H9 (cell line): Measurements from ENCODE around the gene FCHSD2. TPM values are rescaled to one million over a fixed set of nuclear protein-coding genes. Genes with fewer than 3 reads are reported as not detected.

Experiments used
- DNase-seq: peaks from one replicate; pipeline ENCODE4 v3.0.0-alpha.2; 2017
- H2AFZ ChIP-seq: one replicate; pipeline ENCODE4 v1.6.1; 2013; ENCODE audit warnings: mild to moderate bottlenecking, low read length, control low read depth, moderate library complexity
- H2AK5ac ChIP-seq: 2 replicates; pipeline ENCODE4 v1.6.1; 2013; ENCODE audit warnings: low read length, control low read depth, mixed read lengths; ENCODE audit not compliant: insufficient read length
- H2BK120ac ChIP-seq: one replicate; pipeline ENCODE4 v1.6.1; 2013; ENCODE audit warnings: low read depth, mild to moderate bottlenecking, low read length, control low read depth, inconsistent platforms; ENCODE audit not compliant: poor library complexity, severe bottlenecking
- H2BK12ac ChIP-seq: 2 replicates; pipeline ENCODE4 v1.6.1; 2013; ENCODE audit warnings: low read length, control low read depth, mixed read lengths, low read depth; ENCODE audit not compliant: insufficient read length
- H2BK15ac ChIP-seq: 2 replicates; pipeline ENCODE4 v1.6.1; 2013; ENCODE audit warnings: low read depth, low read length, control low read depth
- H2BK20ac ChIP-seq: one replicate; pipeline ENCODE4 v1.6.1; 2013; ENCODE audit warnings: low read depth, mild to moderate bottlenecking, low read length, control low read depth, inconsistent platforms; ENCODE audit not compliant: poor library complexity, severe bottlenecking
- H2BK5ac ChIP-seq: 2 replicates; pipeline ENCODE4 v1.6.1; 2013; ENCODE audit warnings: low read length, control low read depth, mixed read lengths; ENCODE audit not compliant: insufficient read length
- H3K14ac ChIP-seq: 2 replicates; pipeline ENCODE4 v1.6.1; 2013; ENCODE audit warnings: low read length, control low read depth; ENCODE audit not compliant: insufficient read depth
- H3K18ac ChIP-seq: 2 replicates; pipeline ENCODE4 v1.6.1; 2013; ENCODE audit warnings: low read depth, mild to moderate bottlenecking, mixed read lengths, low read length, control low read depth; ENCODE audit not compliant: insufficient read length
- H3K23ac ChIP-seq: 2 replicates; pipeline ENCODE4 v1.6.1; 2013; ENCODE audit warnings: low read length, control low read depth, mixed read lengths, low read depth; ENCODE audit not compliant: insufficient read length
- H3K23me2 ChIP-seq: 2 replicates; pipeline ENCODE4 v1.6.1; 2013; ENCODE audit warnings: low read depth, mild to moderate bottlenecking, mixed read lengths, low read length, control low read depth; ENCODE audit not compliant: insufficient read length, poor library complexity, severe bottlenecking
- H3K27ac ChIP-seq: 2 replicates; pipeline ENCODE4 v1.5.1; 2013; ENCODE audit warnings: low read length, control low read depth, mixed read lengths, low read depth; ENCODE audit not compliant: insufficient read length
- H3K27me3 ChIP-seq: 2 replicates; pipeline ENCODE4 v1.6.1; 2013; ENCODE audit warnings: low read length, control low read depth, inconsistent platforms; ENCODE audit not compliant: insufficient read depth
- H3K4ac ChIP-seq: 2 replicates; pipeline ENCODE4 v1.6.1; 2013; ENCODE audit warnings: low read depth, mild to moderate bottlenecking, control low read depth, inconsistent platforms, low read length, moderate library complexity
- H3K4me1 ChIP-seq: 2 replicates; pipeline ENCODE4 v1.6.1; 2013; ENCODE audit warnings: low read length, control low read depth, inconsistent platforms; ENCODE audit not compliant: insufficient read depth
- H3K4me2 ChIP-seq: 2 replicates; pipeline ENCODE4 v1.6.1; 2013; ENCODE audit warnings: low read length, control low read depth, mixed read lengths; ENCODE audit not compliant: insufficient read length, insufficient read depth
- H3K56ac ChIP-seq: 2 replicates; pipeline ENCODE4 v1.6.1; 2013; ENCODE audit warnings: low read depth, mild to moderate bottlenecking, mixed read lengths, low read length, control low read depth; ENCODE audit not compliant: insufficient read length
- H3K79me1 ChIP-seq: 2 replicates; pipeline ENCODE4 v1.6.1; 2013; ENCODE audit warnings: low read depth, mild to moderate bottlenecking, moderate library complexity, low read length, control low read depth, inconsistent platforms; ENCODE audit not compliant: insufficient read depth, poor library complexity, severe bottlenecking
- H3K79me2 ChIP-seq: 2 replicates; pipeline ENCODE4 v1.6.1; 2013; ENCODE audit warnings: low read length, control low read depth, inconsistent platforms; ENCODE audit not compliant: insufficient read depth
- H3K9ac ChIP-seq: 2 replicates; pipeline ENCODE4 v1.6.1; 2013; ENCODE audit warnings: low read length, control low read depth, mixed read lengths; ENCODE audit not compliant: insufficient read length; ENCODE audit errors: extremely low read depth
- H3K9me3 ChIP-seq: one replicate; pipeline ENCODE4 v1.6.1; 2013; ENCODE audit warnings: low read depth, low read length, inconsistent platforms; ENCODE audit not compliant: control insufficient read depth
- H3T11ph ChIP-seq: one replicate; pipeline ENCODE4 v1.6.1; 2013; ENCODE audit warnings: mild to moderate bottlenecking, low read length, control low read depth, inconsistent platforms
- H4K20me1 ChIP-seq: one replicate; pipeline ENCODE4 v1.6.1; 2013; ENCODE audit not compliant: control insufficient read depth, insufficient read length, insufficient read depth
- H4K5ac ChIP-seq: 2 replicates; pipeline ENCODE4 v1.6.1; 2013; ENCODE audit warnings: low read depth, mild to moderate bottlenecking, mixed read lengths, low read length, control low read depth; ENCODE audit not compliant: insufficient read length
- H4K8ac ChIP-seq: replicated peaks from 2 replicates; pipeline ENCODE4 v1.6.1; 2013; ENCODE audit warnings: low read length, control low read depth, mixed read lengths, low read depth; ENCODE audit not compliant: insufficient read length
- H4K91ac ChIP-seq: 2 replicates; pipeline ENCODE4 v1.6.1; 2013; ENCODE audit warnings: low read depth, mild to moderate bottlenecking, moderate library complexity, mixed read lengths, low read length, control low read depth; ENCODE audit not compliant: insufficient read length
- H3K27ac Mint-ChIP-seq, 3 experiments: 2 replicates in 2 of 3; 3 replicates in 1 of 3; pipeline ENCODE4 v1.8.0; 2020 to 2021; ENCODE audit warnings: mixed read lengths in 3 of 3, mild to moderate bottlenecking in 1 of 3, moderate library complexity in 1 of 3
- H3K27me3 Mint-ChIP-seq: 2 replicates; pipeline ENCODE4 v1.8.0; 2021; ENCODE audit warnings: low read depth, mild to moderate bottlenecking, moderate library complexity, mixed read lengths
- H3K36me3 Mint-ChIP-seq, 3 experiments: 2 replicates in 2 of 3; 3 replicates in 1 of 3; pipeline ENCODE4 v1.8.0; 2020 to 2021; ENCODE audit warnings: low read depth in 3 of 3, mixed read lengths in 3 of 3; ENCODE audit not compliant: insufficient read depth in 1 of 3
- H3K4me1 Mint-ChIP-seq, 2 experiments: 2 replicates each; pipeline ENCODE4 v1.8.0; 2020; ENCODE audit warnings: mixed read lengths in 2 of 2
- H3K4me3 Mint-ChIP-seq, 2 experiments: 2 replicates in 1 of 2; 3 replicates in 1 of 2; pipeline ENCODE4 v1.8.0; 2020 to 2021; ENCODE audit warnings: mild to moderate bottlenecking in 2 of 2, mixed read lengths in 2 of 2, moderate library complexity in 1 of 2
- H3K9me3 Mint-ChIP-seq, 2 experiments: 2 replicates in 1 of 2; 3 replicates in 1 of 2; pipeline ENCODE4 v1.8.0; 2020; ENCODE audit warnings: mild to moderate bottlenecking in 2 of 2, mixed read lengths in 2 of 2, moderate library complexity in 1 of 2
- CTCF ChIP-seq: fragments of 200-600 bp; sonication (generic); conservative IDR thresholded peaks from 3 replicates; pipeline ENCODE4 v1.8.0; 2021; ENCODE audit warnings: antibody characterized with exemption, mild to moderate bottlenecking
- WGBS: extraction: QIAGEN DNeasy Blood & Tissue Kit; methylation state at CpG from one replicate; pipeline ENCODE4 v1.1.7; 2013; ENCODE audit warnings: missing lambda C conversion rate, low lambda C conversion rate, mixed read lengths; ENCODE audit not compliant: insufficient read length; ENCODE audit errors: extremely low coverage; 5-methylcytosine and 5-hydroxymethylcytosine counted together
- total RNA-seq: library from RNA; stranded (reverse); gene quantifications from 2 replicates; pipeline ENCODE4 v1.2.1, GENCODE V29; 2021

Gene FCHSD2
- total RNA-seq, 1 experiment from 2014 or later = 17.8 TPM

DNA sequence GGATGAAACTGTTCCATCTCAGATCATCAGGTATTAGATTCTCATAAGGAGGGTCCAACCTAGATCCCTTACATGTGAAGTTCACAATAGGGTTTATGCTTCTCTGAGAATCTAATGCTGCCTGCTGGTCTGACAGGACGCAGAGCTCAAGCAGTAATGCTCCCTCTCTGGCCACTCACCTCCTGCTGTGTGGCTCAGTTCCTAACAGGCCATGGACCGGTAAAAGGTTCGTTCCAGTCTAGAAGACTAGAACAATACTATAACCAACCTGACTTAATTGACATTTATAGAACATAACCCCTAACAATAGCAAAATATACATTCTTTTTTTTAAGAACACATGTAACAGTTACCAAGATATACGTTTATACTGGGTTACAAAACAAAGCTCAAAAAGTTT is 282.1 kb downstream of the FCHSD2 start:
- no peak overlapping the region for H3K18ac ChIP-seq
- no peak overlapping the region for H2AK5ac ChIP-seq
- H3K4ac ChIP-seq = no peak overlapping the region
- WGBS = no CpG with 5 or more reads among the region's 4 CpGs
- H2BK12ac ChIP-seq = no peak overlapping the region
- no peaks in the 10 kb centered on the region for H3K9me3 ChIP-seq
- H3K27me3 ChIP-seq = no peaks in the 10 kb centered on the region
- no peaks in the 10 kb centered on the region for H3K79me2 ChIP-seq
- Mint-ChIP-seq H3K4me3 (no peak overlapping the region), H3K36me3 (no peaks in the 10 kb centered on the region), H3K9me3 (no peaks in the 10 kb centered on the region), H3K27me3 (no peaks in the 10 kb centered on the region), H3K27ac (no peak overlapping the region), H3K4me1 (peaks cover 11 to 13% of the 10 kb centered on the region in 2 experiments)
- H3K23me2 ChIP-seq = no peaks in the 10 kb centered on the region
- no peaks in the 10 kb centered on the region for H4K20me1 ChIP-seq
- H3K9ac ChIP-seq = no peak overlapping the region
- no peak overlapping the region for H2AFZ ChIP-seq
- no peak overlapping the region for H2BK120ac ChIP-seq
- H4K91ac ChIP-seq = no peak overlapping the region
- no peak for TF ChIP-seq CTCF
- no peak overlapping the region for H2BK20ac ChIP-seq
- no peak for DNase-seq
- H3T11ph ChIP-seq = no peak overlapping the region
- H3K27ac ChIP-seq = no peak overlapping the region
- no peak overlapping the region for H2BK5ac ChIP-seq
- no peak overlapping the region for H2BK15ac ChIP-seq
- H3K4me1 ChIP-seq = no peaks in the 10 kb centered on the region
- H3K56ac ChIP-seq = no peak overlapping the region
- H3K4me2 ChIP-seq = no peak overlapping the region
- H4K8ac ChIP-seq = no peak overlapping the region
- no peak overlapping the region for H4K5ac ChIP-seq
- H3K14ac ChIP-seq = no peak overlapping the region
- H3K23ac ChIP-seq = no peak overlapping the region
- H3K79me1 ChIP-seq = no peaks in the 10 kb centered on the region
